Caco-2 (cell line): ENCODE data around the gene KLC1. TPM values are rescaled to one million over a fixed set of nuclear protein-coding genes. Genes with fewer than 3 reads are reported as not detected.

Experiments
- BruUV-seq: library from RNA; stranded (reverse); fragments of 400-500 nt; replicated peaks from 2 replicates; lab custom pipeline; 2021; lab: Mats Ljungman, UMichigan
- CTCF ChIA-PET: fragments of 300-600 bp; sonication (Branson Sonifier 250); formaldehyde crosslinking; loops from one replicate; lab custom pipeline; 2022; ENCODE audit warnings: antibody characterized with exemption; lab: Charles Lee
- POLR2A ChIA-PET: fragments of 300-600 bp; sonication (Branson Sonifier 250); formaldehyde crosslinking; loops from one replicate; lab custom pipeline; 2022; ENCODE audit warnings: antibody characterized with exemption; lab: Charles Lee
- DNase-seq, 2 experiments: peaks; one replicate each; pipeline versions ENCODE4 v3.0.0 to v3.0.0-alpha.2; 2020 to 2022
- H3K27me3 ChIP-seq: replicated peaks from 2 replicates; pipeline ENCODE4 v1.6.0; 2011; ENCODE audit warnings: low read length; ENCODE audit not compliant: control insufficient read depth, insufficient read depth
- H3K36me3 ChIP-seq: 2 replicates; pipeline ENCODE4 v1.5.1; 2011; ENCODE audit warnings: low read length; ENCODE audit not compliant: control insufficient read depth, insufficient read depth
- H3K4me1 ChIP-seq: fragments of 250-450 bp; sonication (Bioruptor Pico); 2 replicates; pipeline ENCODE4 v1.5.1; 2020; ENCODE audit warnings: mild to moderate bottlenecking
- H3K4me3 ChIP-seq: 2 replicates; pipeline ENCODE4 v1.5.1; 2011; ENCODE audit warnings: low read depth, mild to moderate bottlenecking, control low read depth, low read length
- H3K9me3 ChIP-seq: fragments of 250-450 bp; sonication (Bioruptor Pico); 2 replicates; pipeline ENCODE4 v1.5.1; 2020; ENCODE audit warnings: mild to moderate bottlenecking, moderate library complexity
- H3K27ac Mint-ChIP-seq: one replicate; pipeline ENCODE4 v1.8.0; 2022; ENCODE audit warnings: mixed read lengths; ENCODE audit not compliant: unreplicated experiment
- H3K27me3 Mint-ChIP-seq: one replicate; pipeline ENCODE4 v1.8.0; 2022; ENCODE audit warnings: mixed read lengths; ENCODE audit not compliant: insufficient read depth, unreplicated experiment
- H3K36me3 Mint-ChIP-seq: one replicate; pipeline ENCODE4 v1.8.0; 2022; ENCODE audit warnings: mild to moderate bottlenecking, mixed read lengths; ENCODE audit not compliant: insufficient read depth, unreplicated experiment
- H3K4me1 Mint-ChIP-seq: one replicate; pipeline ENCODE4 v1.8.0; 2022; ENCODE audit warnings: low read depth, mixed read lengths; ENCODE audit not compliant: unreplicated experiment
- H3K4me3 Mint-ChIP-seq: one replicate; pipeline ENCODE4 v1.8.0; 2022; ENCODE audit warnings: mild to moderate bottlenecking, moderate library complexity, mixed read lengths; ENCODE audit not compliant: unreplicated experiment
- H3K9me3 Mint-ChIP-seq: one replicate; pipeline ENCODE4 v1.8.0; 2022; ENCODE audit warnings: mixed read lengths; ENCODE audit not compliant: unreplicated experiment
- intact Hi-C: fragments of 100-400 bp; cut with micrococcal nuclease; formaldehyde crosslinking; loops from one replicate; pipeline ENCODE4 v1.10.0; 2022; ENCODE audit not compliant: unreplicated experiment
- total RNA-seq: library from RNA; stranded (reverse); gene quantifications from 2 replicates; pipeline ENCODE4 v1.2.3, GENCODE V29; 2022
- TF ChIP-seq, protein P1 (sequence below), 2 experiments: fragments of 200-600 bp in 1 of 2; IDR thresholded peaks; 1 replicate in 1 of 2; 2 replicates in 1 of 2; pipeline versions ENCODE4 v1.5.1 to v1.8.0; 2011 to 2022; ENCODE audit warnings: antibody characterized with exemption in 1 of 2, control low read depth in 1 of 2, inconsistent platforms in 1 of 2, low read depth in 1 of 2, low read length in 1 of 2, mild to moderate bottlenecking in 1 of 2, moderate library complexity in 1 of 2; ENCODE audit not compliant: insufficient read depth in 1 of 2, severe bottlenecking in 1 of 2, unreplicated experiment in 1 of 2

The KLC1 gene
- total RNA-seq, 1 experiment from 2014 or later = 110 TPM

DNA sequence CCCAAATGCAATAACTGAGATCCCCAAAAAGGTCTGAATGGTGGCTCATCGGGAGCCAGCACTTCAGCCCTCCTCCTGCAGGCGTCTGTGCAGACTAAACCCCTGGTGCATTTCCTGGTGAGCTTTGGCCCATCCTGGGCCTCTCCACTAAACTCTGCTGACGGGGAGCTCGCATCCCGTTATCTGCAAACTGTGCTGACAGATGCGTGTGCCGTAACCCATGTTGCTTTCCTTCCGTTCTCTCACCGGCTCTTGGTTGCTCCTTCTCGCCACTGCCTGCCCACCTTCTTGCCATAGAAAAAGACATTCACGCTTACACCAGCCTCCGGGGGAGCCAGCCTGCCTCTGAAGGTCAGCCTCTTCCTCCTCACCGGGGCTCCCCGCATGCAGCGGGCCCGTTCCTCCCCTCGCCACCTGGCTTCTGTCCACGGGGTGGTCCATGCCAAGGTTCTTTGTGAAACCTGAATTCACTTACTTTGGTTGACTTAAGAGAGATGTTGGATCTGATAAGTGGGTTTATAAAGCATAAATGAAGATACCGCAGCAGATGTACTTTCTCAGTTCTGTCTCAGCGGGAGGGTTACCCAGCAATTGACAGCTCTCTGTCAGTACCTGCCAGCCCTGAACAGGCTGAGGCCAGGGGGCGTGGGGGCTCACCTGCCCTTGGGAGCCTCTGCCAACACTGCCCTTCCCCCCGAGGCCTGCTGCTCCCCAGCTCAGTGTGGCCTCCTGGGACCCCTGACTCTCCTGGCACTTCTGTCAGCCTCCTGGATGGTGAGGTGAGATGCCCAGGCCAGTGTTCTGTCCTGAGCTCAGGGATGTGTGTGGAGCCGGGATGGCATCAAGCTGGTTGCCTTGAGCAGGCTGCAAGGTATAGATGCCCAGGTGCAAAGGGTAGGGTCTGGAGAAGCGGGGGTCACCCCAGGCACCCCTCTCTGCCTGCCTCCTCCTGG, 100.8 kb downstream of the KLC1 start:
- Histone ChIP-seq H3K27me3 (no peaks in the 10 kb centered on the region), H3K36me3 (peaks cover 2% of the 10 kb centered on the region; the same call in 1 of the 2 replicates), H3K4me1 (no peaks in the 10 kb centered on the region), H3K9me3 (no peaks in the 10 kb centered on the region), H3K4me3 (no peak overlapping the region)
- no peak for DNase-seq
- POLR2A ChIA-PET = no interaction called here
- peaks cover 33% of the 10 kb centered on the region for H3K36me3 Mint-ChIP-seq
- no peaks in the 10 kb centered on the region for H3K4me1 Mint-ChIP-seq
- H3K27ac Mint-ChIP-seq = no peak overlapping the region
- H3K27me3 Mint-ChIP-seq = no peaks in the 10 kb centered on the region
- TF ChIP-seq, protein P1, sequence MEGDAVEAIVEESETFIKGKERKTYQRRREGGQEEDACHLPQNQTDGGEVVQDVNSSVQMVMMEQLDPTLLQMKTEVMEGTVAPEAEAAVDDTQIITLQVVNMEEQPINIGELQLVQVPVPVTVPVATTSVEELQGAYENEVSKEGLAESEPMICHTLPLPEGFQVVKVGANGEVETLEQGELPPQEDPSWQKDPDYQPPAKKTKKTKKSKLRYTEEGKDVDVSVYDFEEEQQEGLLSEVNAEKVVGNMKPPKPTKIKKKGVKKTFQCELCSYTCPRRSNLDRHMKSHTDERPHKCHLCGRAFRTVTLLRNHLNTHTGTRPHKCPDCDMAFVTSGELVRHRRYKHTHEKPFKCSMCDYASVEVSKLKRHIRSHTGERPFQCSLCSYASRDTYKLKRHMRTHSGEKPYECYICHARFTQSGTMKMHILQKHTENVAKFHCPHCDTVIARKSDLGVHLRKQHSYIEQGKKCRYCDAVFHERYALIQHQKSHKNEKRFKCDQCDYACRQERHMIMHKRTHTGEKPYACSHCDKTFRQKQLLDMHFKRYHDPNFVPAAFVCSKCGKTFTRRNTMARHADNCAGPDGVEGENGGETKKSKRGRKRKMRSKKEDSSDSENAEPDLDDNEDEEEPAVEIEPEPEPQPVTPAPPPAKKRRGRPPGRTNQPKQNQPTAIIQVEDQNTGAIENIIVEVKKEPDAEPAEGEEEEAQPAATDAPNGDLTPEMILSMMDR (IDR thresholded peaks at IDR 0.05; ENCODE audit: insufficient read depth in 1 of 2, low read depth in 1 of 2, low read length in 1 of 2, severe bottlenecking in 1 of 2, unreplicated experiment in 1 of 2) = no peak
- H3K4me3 Mint-ChIP-seq = no peak overlapping the region
- CTCF ChIA-PET = no interaction called here
- H3K9me3 Mint-ChIP-seq = no peaks in the 10 kb centered on the region
- no TSS peak for BruUV-seq
- intact Hi-C loops = no loop called here

DNA sequence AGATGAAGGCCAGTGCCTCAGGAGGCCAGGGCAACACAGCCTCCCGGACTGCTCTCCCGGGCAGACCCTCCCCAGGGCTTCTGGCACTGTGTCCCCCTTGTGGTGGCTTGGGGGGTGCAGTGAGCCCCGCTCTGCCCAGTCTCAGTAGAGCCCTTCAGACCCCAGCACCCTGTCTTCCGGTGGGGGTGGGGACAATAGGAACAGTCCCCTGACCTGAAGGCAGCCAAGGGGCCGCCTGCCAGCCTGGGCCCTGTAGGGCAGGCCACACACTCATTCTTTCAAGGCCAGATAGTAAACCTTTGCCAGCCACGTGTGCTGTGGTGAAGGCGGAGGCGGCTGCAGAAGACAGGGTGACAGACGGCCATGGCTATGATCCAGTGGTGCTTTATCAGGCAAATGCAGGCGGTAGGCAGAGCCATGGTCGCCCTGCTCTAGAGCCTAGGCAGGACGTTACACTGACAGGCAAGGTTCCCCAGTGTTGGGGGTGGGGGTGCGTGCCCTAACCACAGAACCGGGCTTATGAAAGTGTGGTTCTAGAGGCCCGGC, 101.6 kb downstream of the KLC1 start:
- Mint-ChIP-seq H3K27me3 (no peaks in the 10 kb centered on the region), H3K9me3 (no peaks in the 10 kb centered on the region), H3K4me3 (no peak overlapping the region), H3K4me1 (no peaks in the 10 kb centered on the region), H3K27ac (no peak overlapping the region), H3K36me3 (peaks cover 33% of the 10 kb centered on the region)
- DNase-seq = no peak
- Histone ChIP-seq H3K27me3 (no peaks in the 10 kb centered on the region), H3K4me1 (no peaks in the 10 kb centered on the region), H3K9me3 (no peaks in the 10 kb centered on the region), H3K36me3 (peaks cover 2% of the 10 kb centered on the region; the same call in 1 of the 2 replicates), H3K4me3 (no peak overlapping the region)
- POLR2A ChIA-PET = no interaction called here
- CTCF ChIA-PET = no interaction called here
- TF ChIP-seq, protein P1 (IDR thresholded peaks at IDR 0.05; ENCODE audit: insufficient read depth in 1 of 2, low read depth in 1 of 2, low read length in 1 of 2, severe bottlenecking in 1 of 2, unreplicated experiment in 1 of 2) = peak in 1 of 2 experiments; percentile 14
- intact Hi-C loops = no loop called here
- no TSS peak for BruUV-seq

DNA sequence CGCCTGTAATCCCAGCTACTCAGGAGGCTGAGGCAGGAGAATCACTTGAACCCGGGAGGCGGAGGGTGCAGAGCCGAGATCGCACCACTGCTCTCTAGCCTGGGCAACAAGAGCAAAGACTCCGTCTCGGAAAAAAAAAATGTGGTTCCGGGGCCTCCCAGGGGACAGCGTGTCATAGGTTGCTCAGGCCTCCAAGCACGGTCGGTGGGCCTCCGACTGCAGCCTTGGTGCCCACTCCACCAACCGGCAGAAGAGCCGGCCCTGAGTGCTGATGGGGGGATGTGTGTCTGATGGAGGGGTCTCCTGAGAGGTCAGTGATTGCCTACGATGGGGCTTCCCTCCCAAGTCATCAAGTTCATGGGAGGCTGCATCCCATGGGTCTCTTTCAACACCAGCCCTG, 102.5 kb downstream of the KLC1 start:
- BruUV-seq = no TSS peak
- H3K27me3 Mint-ChIP-seq = no peaks in the 10 kb centered on the region

More for the DNA sequence above, 102.5 kb downstream of the KLC1 start:
- POLR2A ChIA-PET = no interaction called here
- no peaks in the 10 kb centered on the region for H3K9me3 ChIP-seq
- no peak for DNase-seq
- TF ChIP-seq, protein P1 (IDR thresholded peaks at IDR 0.05; ENCODE audit: insufficient read depth in 1 of 2, low read depth in 1 of 2, low read length in 1 of 2, severe bottlenecking in 1 of 2, unreplicated experiment in 1 of 2) = no peak
- no peak overlapping the region for H3K4me3 Mint-ChIP-seq
- no peak overlapping the region for H3K4me3 ChIP-seq
- peaks cover under 1% of the 10 kb centered on the region; the same call in 1 of the 2 replicates for H3K36me3 ChIP-seq
- H3K4me1 Mint-ChIP-seq = no peaks in the 10 kb centered on the region
- CTCF ChIA-PET = no interaction called here
- no peaks in the 10 kb centered on the region for H3K9me3 Mint-ChIP-seq
- intact Hi-C loops = no loop called here
- no peaks in the 10 kb centered on the region for H3K4me1 ChIP-seq
- no peaks in the 10 kb centered on the region for H3K27me3 ChIP-seq
- peaks cover 33% of the 10 kb centered on the region for H3K36me3 Mint-ChIP-seq
- no peak overlapping the region for H3K27ac Mint-ChIP-seq
